Panc1 (cell line): Measurements from ENCODE around the gene TMX4.

Source experiments
- POLR2AphosphoS5 ChIP-seq: IDR thresholded peaks from 2 replicates; pipeline ENCODE4 v1.6.1; 2012; ENCODE audit warnings: mild to moderate bottlenecking, low read depth, low read length, moderate library complexity
- SIN3A ChIP-seq: IDR thresholded peaks from 2 replicates; pipeline ENCODE4 v1.6.1; 2012; ENCODE audit warnings: low read depth, mild to moderate bottlenecking, low read length, moderate library complexity, borderline replicate concordance; ENCODE audit not compliant: insufficient read depth
- TCF7L2 ChIP-seq: IDR thresholded peaks from 2 replicates; pipeline ENCODE4 v1.6.1; 2011; ENCODE audit warnings: mild to moderate bottlenecking, low read depth, low read length, inconsistent platforms
- TF ChIP-seq, protein P1 (sequence below): fragments of 450-650 bp; IDR thresholded peaks from 2 replicates; pipeline ENCODE4 v1.5.1; 2017; ENCODE audit warnings: mild to moderate bottlenecking
- TF ChIP-seq, protein P2 (sequence below), 2 experiments: IDR thresholded peaks; 2 replicates each; pipeline ENCODE4 v1.6.1; 2011 to 2012; ENCODE audit warnings: low read depth in 2 of 2, control low read depth in 1 of 2, low read length in 1 of 2, mild to moderate bottlenecking in 1 of 2, moderate library complexity in 1 of 2; ENCODE audit not compliant: insufficient read depth in 1 of 2

GRCh38 chr20:7966176-7966575 is 53.4 kb downstream of the TMX4 start:
- TF ChIP-seq, protein P1, sequence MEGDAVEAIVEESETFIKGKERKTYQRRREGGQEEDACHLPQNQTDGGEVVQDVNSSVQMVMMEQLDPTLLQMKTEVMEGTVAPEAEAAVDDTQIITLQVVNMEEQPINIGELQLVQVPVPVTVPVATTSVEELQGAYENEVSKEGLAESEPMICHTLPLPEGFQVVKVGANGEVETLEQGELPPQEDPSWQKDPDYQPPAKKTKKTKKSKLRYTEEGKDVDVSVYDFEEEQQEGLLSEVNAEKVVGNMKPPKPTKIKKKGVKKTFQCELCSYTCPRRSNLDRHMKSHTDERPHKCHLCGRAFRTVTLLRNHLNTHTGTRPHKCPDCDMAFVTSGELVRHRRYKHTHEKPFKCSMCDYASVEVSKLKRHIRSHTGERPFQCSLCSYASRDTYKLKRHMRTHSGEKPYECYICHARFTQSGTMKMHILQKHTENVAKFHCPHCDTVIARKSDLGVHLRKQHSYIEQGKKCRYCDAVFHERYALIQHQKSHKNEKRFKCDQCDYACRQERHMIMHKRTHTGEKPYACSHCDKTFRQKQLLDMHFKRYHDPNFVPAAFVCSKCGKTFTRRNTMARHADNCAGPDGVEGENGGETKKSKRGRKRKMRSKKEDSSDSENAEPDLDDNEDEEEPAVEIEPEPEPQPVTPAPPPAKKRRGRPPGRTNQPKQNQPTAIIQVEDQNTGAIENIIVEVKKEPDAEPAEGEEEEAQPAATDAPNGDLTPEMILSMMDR, result no peak
- TF ChIP-seq SIN3A (no peak), POLR2AphosphoS5 (no peak), TCF7L2 (no peak)
- TF ChIP-seq, protein P2, sequence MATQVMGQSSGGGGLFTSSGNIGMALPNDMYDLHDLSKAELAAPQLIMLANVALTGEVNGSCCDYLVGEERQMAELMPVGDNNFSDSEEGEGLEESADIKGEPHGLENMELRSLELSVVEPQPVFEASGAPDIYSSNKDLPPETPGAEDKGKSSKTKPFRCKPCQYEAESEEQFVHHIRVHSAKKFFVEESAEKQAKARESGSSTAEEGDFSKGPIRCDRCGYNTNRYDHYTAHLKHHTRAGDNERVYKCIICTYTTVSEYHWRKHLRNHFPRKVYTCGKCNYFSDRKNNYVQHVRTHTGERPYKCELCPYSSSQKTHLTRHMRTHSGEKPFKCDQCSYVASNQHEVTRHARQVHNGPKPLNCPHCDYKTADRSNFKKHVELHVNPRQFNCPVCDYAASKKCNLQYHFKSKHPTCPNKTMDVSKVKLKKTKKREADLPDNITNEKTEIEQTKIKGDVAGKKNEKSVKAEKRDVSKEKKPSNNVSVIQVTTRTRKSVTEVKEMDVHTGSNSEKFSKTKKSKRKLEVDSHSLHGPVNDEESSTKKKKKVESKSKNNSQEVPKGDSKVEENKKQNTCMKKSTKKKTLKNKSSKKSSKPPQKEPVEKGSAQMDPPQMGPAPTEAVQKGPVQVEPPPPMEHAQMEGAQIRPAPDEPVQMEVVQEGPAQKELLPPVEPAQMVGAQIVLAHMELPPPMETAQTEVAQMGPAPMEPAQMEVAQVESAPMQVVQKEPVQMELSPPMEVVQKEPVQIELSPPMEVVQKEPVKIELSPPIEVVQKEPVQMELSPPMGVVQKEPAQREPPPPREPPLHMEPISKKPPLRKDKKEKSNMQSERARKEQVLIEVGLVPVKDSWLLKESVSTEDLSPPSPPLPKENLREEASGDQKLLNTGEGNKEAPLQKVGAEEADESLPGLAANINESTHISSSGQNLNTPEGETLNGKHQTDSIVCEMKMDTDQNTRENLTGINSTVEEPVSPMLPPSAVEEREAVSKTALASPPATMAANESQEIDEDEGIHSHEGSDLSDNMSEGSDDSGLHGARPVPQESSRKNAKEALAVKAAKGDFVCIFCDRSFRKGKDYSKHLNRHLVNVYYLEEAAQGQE (IDR thresholded peaks at IDR 0.05; ENCODE audit: insufficient read depth in 1 of 2, low read depth in 2 of 2, low read length in 1 of 2), result no peak
